Neuron (in vitro differentiated cells): ENCODE measurements around the gene PITX3.
"Not testable (repeated sequence)": the region's sequence is repeated elsewhere in the genome, so short reads cannot be mapped to it uniquely, and the experiment has no call there.

Experiments
- H2AFZ ChIP-seq: one replicate; pipeline ENCODE4 v1.6.1; 2013; ENCODE audit warnings: low read depth, mild to moderate bottlenecking, inconsistent platforms, low read length, moderate library complexity
- H3K27me3 ChIP-seq: one replicate; pipeline ENCODE4 v1.6.1; 2013; ENCODE audit warnings: low read length; ENCODE audit not compliant: insufficient read depth
- H3K36me3 ChIP-seq: one replicate; pipeline ENCODE4 v1.6.1; 2013; ENCODE audit warnings: low read length; ENCODE audit not compliant: insufficient read depth
- H3K4me1 ChIP-seq: one replicate; pipeline ENCODE4 v1.6.1; 2013; ENCODE audit warnings: low read length; ENCODE audit not compliant: insufficient read depth
- H3K4me3 ChIP-seq: 2 replicates; pipeline ENCODE4 v1.5.1; 2013; ENCODE audit warnings: mild to moderate bottlenecking, low read length, moderate library complexity
- H3K9me3 ChIP-seq: one replicate; pipeline ENCODE4 v1.6.1; 2013; ENCODE audit warnings: low read length

Gene PITX3

DNA sequence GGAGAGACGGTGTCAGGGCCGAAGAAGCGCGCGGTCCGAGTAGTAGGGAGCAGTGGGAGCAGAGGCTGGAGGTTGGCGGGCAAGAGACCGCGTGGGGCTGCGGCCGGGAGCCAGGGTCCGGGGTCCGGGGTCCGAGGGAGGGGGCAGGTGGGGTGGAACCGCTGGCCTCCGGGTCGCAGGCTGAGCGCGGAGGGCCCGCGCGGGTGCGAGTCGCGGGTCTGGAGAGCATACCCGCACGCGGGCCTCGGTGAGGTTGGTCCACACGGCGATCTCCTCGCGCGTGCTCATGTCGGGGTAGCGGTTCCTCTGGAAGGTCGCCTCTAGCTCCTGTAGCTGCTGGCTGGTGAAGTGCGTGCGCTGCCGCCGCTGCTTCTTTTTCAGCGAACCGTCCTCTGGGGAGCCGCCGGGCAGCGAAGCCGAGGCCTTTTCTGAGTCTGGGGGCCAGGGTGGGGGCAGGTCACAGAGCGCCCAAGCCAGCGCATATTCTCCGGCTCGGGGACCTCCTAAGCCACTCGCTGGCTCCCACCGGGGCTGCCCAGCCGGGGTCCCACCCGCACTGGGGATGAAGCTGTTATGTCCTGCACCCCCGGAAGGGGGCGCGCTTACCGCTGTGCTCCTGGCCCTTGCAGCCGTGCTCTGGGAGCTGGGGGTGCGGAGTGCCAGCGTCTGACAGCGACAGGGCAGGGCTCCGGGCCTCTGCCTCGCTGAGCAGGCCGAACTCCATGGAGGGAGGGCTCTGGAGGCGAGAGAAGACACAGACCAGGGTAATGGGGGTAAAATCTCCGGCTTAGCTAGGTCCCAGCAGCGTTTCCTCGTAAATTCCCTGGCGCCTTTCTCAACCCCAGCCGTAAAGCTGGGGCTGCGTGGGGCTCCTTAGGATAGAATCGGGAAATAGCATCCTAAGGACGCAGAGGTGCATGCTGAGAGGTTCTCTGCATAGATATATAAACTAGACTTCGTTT lies 9.7 kb downstream of the PITX3 start:
- Histone ChIP-seq H2AFZ (no peak overlapping the region), H3K9me3 (no peaks in the 10 kb centered on the region), H3K27me3 (peaks cover 83% of the 10 kb centered on the region), H3K36me3 (no peaks in the 10 kb centered on the region), H3K4me3 (no peak overlapping the region), H3K4me1 (peaks cover 10% of the 10 kb centered on the region)

GRCh38 chr10:102230861-102231356 lies 10.4 kb downstream of the PITX3 start:
- Histone ChIP-seq H3K4me1 (peaks cover 10% of the 10 kb centered on the region), H3K4me3 (peak overlapping the region; percentile 1), H3K36me3 (no peaks in the 10 kb centered on the region), H2AFZ (peak overlapping the region; percentile 37), H3K27me3 (peaks cover 76% of the 10 kb centered on the region), H3K9me3 (no peaks in the 10 kb centered on the region)

DNA sequence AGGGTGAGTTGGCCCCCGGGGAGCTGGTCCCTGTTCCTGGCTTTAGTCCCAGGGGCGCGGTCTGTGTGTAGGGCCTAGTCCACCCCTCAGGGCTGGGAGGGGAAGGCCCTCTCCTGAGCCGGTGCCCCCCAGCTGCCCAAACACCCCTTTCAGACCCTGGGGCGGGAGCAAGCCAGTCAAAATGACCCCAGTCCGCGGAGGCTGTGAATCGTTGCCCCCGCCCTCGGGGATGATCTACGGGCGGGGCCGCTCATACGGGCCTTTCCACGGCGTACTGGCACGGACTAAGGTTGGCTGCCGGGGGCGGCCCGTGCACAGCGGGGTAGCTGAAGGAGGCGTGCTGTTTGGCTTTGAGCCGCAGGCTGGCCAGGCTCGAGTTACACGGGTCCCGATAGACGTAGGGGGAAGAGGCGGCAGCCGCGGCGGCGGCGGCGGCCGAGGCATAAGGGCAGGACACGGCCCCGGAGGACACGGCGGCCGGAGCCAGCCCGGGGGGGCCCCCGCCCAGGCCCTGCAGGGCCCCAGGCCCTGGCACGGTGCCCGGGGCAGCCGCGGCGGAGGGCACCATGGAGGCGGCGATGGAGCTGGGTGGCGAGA lies 10.9 kb downstream of the PITX3 start:
- Histone ChIP-seq H3K9me3 (no peaks in the 10 kb centered on the region), H3K4me1 (peaks cover 16% of the 10 kb centered on the region), H3K36me3 (no peaks in the 10 kb centered on the region), H2AFZ (peak overlapping the region; percentile 37), H3K27me3 (peaks cover 71% of the 10 kb centered on the region), H3K4me3 (peak overlapping the region; percentile 1)

DNA sequence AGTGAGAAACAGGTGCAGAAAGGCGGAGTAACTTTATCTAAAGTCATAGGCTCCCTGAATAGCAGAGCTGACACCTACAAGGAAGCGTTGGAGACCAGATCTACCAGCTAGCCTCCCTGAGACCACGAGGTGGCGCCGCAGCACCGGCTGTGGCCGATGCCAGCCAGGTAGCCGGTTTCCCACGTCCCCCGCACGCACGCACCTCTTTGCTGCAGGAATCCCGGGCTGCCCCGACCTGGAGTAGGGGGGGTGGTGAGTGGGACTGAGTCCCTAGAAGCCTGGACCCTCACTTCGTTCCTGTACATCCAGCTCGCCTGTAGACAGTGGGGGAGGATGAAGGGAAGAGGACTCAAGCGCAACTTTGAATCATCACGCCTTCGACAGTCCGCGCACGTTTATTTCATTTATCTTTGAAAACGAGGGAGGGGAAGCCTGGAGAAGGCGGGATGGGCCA lies 11.5 kb downstream of the PITX3 start:
- peaks cover 67% of the 10 kb centered on the region for H3K27me3 ChIP-seq
- H3K36me3 ChIP-seq, result no peaks in the 10 kb centered on the region
- H2AFZ ChIP-seq, result no peak overlapping the region
- H3K4me1 ChIP-seq, result peaks cover 13% of the 10 kb centered on the region
- peak overlapping the region; percentile 1 for H3K4me3 ChIP-seq
- H3K9me3 ChIP-seq, result no peaks in the 10 kb centered on the region

DNA sequence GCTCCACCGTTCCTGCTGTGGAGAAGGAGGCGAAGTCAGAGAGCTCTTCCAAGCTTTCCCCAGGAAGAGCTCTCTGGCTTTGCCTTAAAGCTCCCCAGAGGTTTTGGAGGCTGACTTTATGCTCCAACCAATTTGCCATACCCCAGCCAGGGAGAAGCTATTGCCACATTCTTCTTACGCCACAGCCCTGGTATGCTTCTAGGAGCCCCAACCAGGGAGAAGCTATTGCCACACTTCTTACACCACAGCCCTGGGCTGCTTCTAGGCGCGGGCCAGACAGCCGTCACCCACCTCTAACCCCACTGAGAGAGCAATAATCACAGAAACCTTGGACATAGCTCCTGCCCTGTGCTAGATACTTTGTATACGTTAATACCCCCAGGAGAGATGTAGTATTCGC lies 14.3 kb downstream of the PITX3 start:
- H3K27me3 ChIP-seq, result peaks cover 45% of the 10 kb centered on the region

GRCh38 chr10:102226542-102226870 lies 14.8 kb downstream of the PITX3 start:
- Histone ChIP-seq H3K27me3 (peaks cover 39% of the 10 kb centered on the region), H3K4me3 (peak overlapping the region; percentile 26)

More for the DNA sequence above, 14.3 kb downstream of the PITX3 start:
- Histone ChIP-seq H3K36me3 (no peaks in the 10 kb centered on the region), H3K4me1 (peaks cover 8% of the 10 kb centered on the region), H2AFZ (no peak overlapping the region), H3K4me3 (no peak overlapping the region), H3K9me3 (no peaks in the 10 kb centered on the region)

DNA sequence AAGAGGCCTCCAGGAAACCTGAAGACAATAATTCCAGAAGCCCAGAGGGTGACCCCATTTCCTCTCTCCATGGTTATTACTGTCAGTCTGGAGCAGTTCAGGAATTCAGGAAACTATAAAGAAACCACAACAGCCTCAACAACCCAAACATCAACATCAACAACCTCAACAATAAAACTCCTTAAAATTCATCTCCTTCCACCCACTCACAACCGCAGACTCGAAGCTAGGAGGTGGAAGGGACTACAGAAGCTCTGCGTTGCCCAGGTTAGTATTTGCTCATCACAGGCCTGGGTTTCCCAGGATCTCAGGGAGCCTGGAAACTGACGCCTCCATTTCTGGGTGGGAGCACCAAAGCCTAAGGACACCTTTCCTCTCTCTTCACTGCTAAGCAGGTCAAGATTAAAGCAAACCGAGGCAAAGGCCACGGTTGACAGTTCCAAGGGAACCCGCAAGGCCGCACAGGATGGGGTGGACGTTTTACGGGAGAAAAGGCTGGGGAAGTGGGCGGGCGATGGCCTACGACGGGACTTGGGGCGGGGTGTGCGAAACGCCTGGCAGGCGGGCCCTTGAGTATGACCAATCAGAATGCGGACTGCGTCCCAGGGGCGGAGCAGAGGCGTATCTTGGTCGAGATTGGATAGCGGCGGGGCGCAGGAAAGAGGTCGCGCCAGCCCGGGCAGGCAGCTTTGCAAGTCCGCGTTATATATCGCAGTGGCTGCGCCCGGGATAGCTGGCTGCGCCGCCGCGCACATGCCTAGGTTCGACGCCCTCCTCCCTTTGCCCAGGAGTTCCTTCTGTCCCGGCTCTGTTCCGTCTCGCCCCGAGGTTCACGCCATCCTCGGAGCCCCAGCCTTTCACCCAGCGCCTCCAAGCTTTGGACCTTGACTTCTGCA lies 15.4 kb downstream of the PITX3 start, which contains the start of gene ELOVL3:
Gene ELOVL3, plus strand, starts transcription at position 654 of the 896 bp plus-strand sequence. CDS start 250 bp downstream, outside the sequence.
- H2AFZ ChIP-seq, result peak within 1 kb of the TSS; percentile 67
- no peaks in the 10 kb centered on the region for H3K9me3 ChIP-seq
- H3K36me3 ChIP-seq, result no peaks in the 10 kb centered on the region
- peaks cover 33% of the 10 kb centered on the region for H3K27me3 ChIP-seq
- peak within 1 kb of the TSS; percentile 56 for H3K4me3 ChIP-seq
- peaks cover 8% of the 10 kb centered on the region for H3K4me1 ChIP-seq

More at GRCh38 chr10:102226542-102226870, 14.8 kb downstream of the PITX3 start:
- H3K36me3 ChIP-seq, result no peaks in the 10 kb centered on the region
- peak overlapping the region; percentile 67 for H2AFZ ChIP-seq
- peaks cover 8% of the 10 kb centered on the region for H3K4me1 ChIP-seq
- no peaks in the 10 kb centered on the region for H3K9me3 ChIP-seq

GRCh38 chr10:102222797-102223196 lies 18.5 kb downstream of the PITX3 start:
- Histone ChIP-seq H3K36me3 (no peaks in the 10 kb centered on the region), H3K4me1 (peaks cover 6% of the 10 kb centered on the region), H3K4me3 (no peak overlapping the region), H2AFZ (no peak overlapping the region), H3K27me3 (peaks cover 11% of the 10 kb centered on the region), H3K9me3 (no peaks in the 10 kb centered on the region)

DNA sequence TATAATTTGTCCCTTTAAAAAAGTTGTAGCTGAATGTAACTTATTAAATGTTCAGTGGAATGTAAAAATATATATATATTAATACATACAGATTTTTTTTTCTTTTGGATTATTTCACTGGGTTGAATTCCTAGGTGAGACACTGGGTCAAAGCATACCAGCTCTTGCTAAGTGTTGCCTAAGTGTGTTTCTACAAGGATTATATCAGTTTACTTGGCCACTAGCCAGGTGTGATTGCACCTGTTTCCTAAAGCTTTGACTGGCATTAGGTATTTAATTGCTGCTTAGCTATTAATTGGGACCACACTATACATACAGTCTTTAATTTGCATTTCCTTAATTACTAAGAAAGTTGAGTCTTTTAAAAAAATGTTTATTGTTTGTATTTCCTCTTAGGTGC lies 20.7 kb downstream of the PITX3 start:
- no peak overlapping the region for H3K4me3 ChIP-seq
- no peak overlapping the region for H2AFZ ChIP-seq
- peaks cover 3% of the 10 kb centered on the region for H3K4me1 ChIP-seq
- no peaks in the 10 kb centered on the region for H3K36me3 ChIP-seq
- H3K9me3 ChIP-seq, result no peaks in the 10 kb centered on the region
- no peaks in the 10 kb centered on the region for H3K27me3 ChIP-seq

DNA sequence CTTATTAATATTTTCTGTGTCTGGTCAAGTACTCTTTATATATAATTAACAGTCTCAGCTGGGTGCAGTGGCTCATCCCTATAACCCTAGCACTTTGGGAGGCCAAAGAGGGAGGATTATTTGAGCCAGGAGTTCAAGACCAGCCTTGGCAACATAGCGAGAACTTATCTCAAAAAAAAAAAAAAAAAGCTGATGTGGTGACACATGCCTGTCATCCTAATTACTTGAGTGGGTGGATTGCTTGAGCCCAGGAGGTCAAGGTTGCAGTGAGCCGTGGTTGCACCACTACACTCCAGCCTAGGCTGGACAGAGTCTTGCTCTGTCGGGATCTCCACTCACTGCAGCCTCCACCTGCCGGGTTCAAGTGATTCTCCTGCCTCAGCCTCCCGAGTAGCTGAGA lies 21.9 kb downstream of the PITX3 start:
- no peaks in the 10 kb centered on the region for H3K27me3 ChIP-seq
- H3K9me3 ChIP-seq, result no peaks in the 10 kb centered on the region
- no peak overlapping the region for H3K4me3 ChIP-seq
- H2AFZ ChIP-seq, result no peak overlapping the region
- no peaks in the 10 kb centered on the region for H3K36me3 ChIP-seq
- no peaks in the 10 kb centered on the region for H3K4me1 ChIP-seq

- not testable (repeated sequence) for H3K9me3 ChIP-seq, H3K36me3 ChIP-seq, H2AFZ ChIP-seq, H3K27me3 ChIP-seq, H3K4me1 ChIP-seq, H3K4me3 ChIP-seq
These were observed 27.7 kb downstream of the PITX3 start for GRCh38 chr10:102213599-102213998.

- Histone ChIP-seq H3K4me3 (no peak overlapping the region), H3K4me1 (no peaks in the 10 kb centered on the region), H3K36me3 (no peaks in the 10 kb centered on the region), H3K27me3 (no peaks in the 10 kb centered on the region), H3K9me3 (no peaks in the 10 kb centered on the region), H2AFZ (no peak overlapping the region)
These were observed 29.6 kb downstream of the PITX3 start for GRCh38 chr10:102211615-102212299.
